OCI-LY1 (cell line): ENCODE data around the gene NAA10.

ENCODE experiments used
- H2AFZ ChIP-seq: fragments of 200-600 bp; sonication (generic), shearing (Covaris generic); 2 replicates; pipeline ENCODE4 v1.6.0; 2014; ENCODE audit warnings: antibody characterized with exemption, mild to moderate bottlenecking, low read length
- H3F3A ChIP-seq: fragments of 200-600 bp; sonication (generic), shearing (Covaris generic); 2 replicates; pipeline ENCODE4 v1.6.0; 2014; ENCODE audit warnings: mild to moderate bottlenecking, antibody characterized with exemption, low read length, moderate library complexity; ENCODE audit not compliant: insufficient read depth
- H3K27ac ChIP-seq: fragments of 200-600 bp; sonication (generic); 2 replicates; pipeline ENCODE4 v1.5.1; 2014; ENCODE audit warnings: low read length, mixed run types, mild to moderate bottlenecking, low read depth; ENCODE audit not compliant: poor library complexity, severe bottlenecking
- H3K27me3 ChIP-seq: fragments of 200-600 bp; sonication (generic); 2 replicates; pipeline ENCODE4 v1.6.0; 2014; ENCODE audit warnings: antibody characterized with exemption, mild to moderate bottlenecking, low read length, moderate library complexity; ENCODE audit not compliant: insufficient read depth
- H3K36me3 ChIP-seq: fragments of 200-600 bp; sonication (generic); 2 replicates; pipeline ENCODE4 v1.6.1; 2014; ENCODE audit warnings: mild to moderate bottlenecking, antibody characterized with exemption, low read length, moderate library complexity, mixed read lengths; ENCODE audit not compliant: insufficient read depth
- H3K4me1 ChIP-seq: fragments of 200-600 bp; sonication (generic); 2 replicates; pipeline ENCODE4 v1.5.1; 2014; ENCODE audit warnings: mild to moderate bottlenecking, low read length, moderate library complexity; ENCODE audit not compliant: insufficient read depth, severe bottlenecking
- H3K4me2 ChIP-seq: fragments of 200-600 bp; sonication (generic), shearing (Covaris generic); 2 replicates; pipeline ENCODE4 v1.6.1; 2014; ENCODE audit warnings: low read length
- H3K4me3 ChIP-seq: fragments of 200-600 bp; sonication (generic); 2 replicates; pipeline ENCODE4 v1.5.1; 2014; ENCODE audit warnings: low read length, low read depth, mild to moderate bottlenecking, mixed read lengths; ENCODE audit not compliant: poor library complexity, severe bottlenecking
- H3K79me2 ChIP-seq: fragments of 200-600 bp; shearing (Covaris generic); 2 replicates; pipeline ENCODE4 v1.6.1; 2016; ENCODE audit warnings: mixed run types, low read length, mixed read lengths; ENCODE audit not compliant: insufficient read depth
- H3K9ac ChIP-seq: fragments of 200-600 bp; sonication (generic), shearing (Covaris generic); 2 replicates; pipeline ENCODE4 v1.6.1; 2014; ENCODE audit warnings: mild to moderate bottlenecking, low read length, mixed read lengths
- H3K9me2 ChIP-seq: fragments of 200-600 bp; sonication (generic), shearing (Covaris generic); 2 replicates; pipeline ENCODE4 v1.6.1; 2014; ENCODE audit warnings: low read depth, mild to moderate bottlenecking, low read length, mixed read lengths
- H3K9me3 ChIP-seq: fragments of 200-600 bp; shearing (Covaris generic); 2 replicates; pipeline ENCODE4 v1.6.1; 2014; ENCODE audit warnings: low read length, mixed read lengths
- H4K20me1 ChIP-seq: fragments of 200-600 bp; sonication (generic), shearing (Covaris generic); 2 replicates; pipeline ENCODE4 v1.6.0; 2016; ENCODE audit warnings: mild to moderate bottlenecking, low read length; ENCODE audit not compliant: insufficient read depth
- EZH2 ChIP-seq: fragments of 200-600 bp; sonication (generic), shearing (Covaris generic); IDR thresholded peaks from 2 replicates; pipeline ENCODE4 v1.8.0; 2017; ENCODE audit warnings: borderline replicate concordance, mixed run types, mild to moderate bottlenecking, antibody characterized with exemption, low read length, moderate library complexity, mixed read lengths
- TF ChIP-seq, protein P1 (sequence below): fragments of 200-600 bp; sonication (generic), shearing (Covaris generic); IDR thresholded peaks from 2 replicates; pipeline ENCODE4 v1.5.1; 2017; ENCODE audit warnings: mild to moderate bottlenecking, antibody characterized with exemption, low read length, moderate library complexity, mixed read lengths

NAA10 gene

GRCh38 chrX:153959649-153960048, 24.8 kb upstream of the NAA10 start:
- Histone ChIP-seq H3K27ac (no peak overlapping the region), H3K9me2 (no peaks in the 10 kb centered on the region), H3K9ac (no peak overlapping the region), H3F3A (no peaks in the 10 kb centered on the region), H3K4me3 (no peak overlapping the region), H4K20me1 (no peaks in the 10 kb centered on the region), H3K9me3 (no peaks in the 10 kb centered on the region), H3K4me1 (no peaks in the 10 kb centered on the region), H3K27me3 (no peaks in the 10 kb centered on the region), H2AFZ (no peak overlapping the region), H3K4me2 (no peak overlapping the region), H3K36me3 (peaks cover 98% of the 10 kb centered on the region), H3K79me2 (peaks cover 1% of the 10 kb centered on the region; the same call in 1 of the 2 replicates)
- no peak for TF ChIP-seq EZH2
- TF ChIP-seq, protein P1, sequence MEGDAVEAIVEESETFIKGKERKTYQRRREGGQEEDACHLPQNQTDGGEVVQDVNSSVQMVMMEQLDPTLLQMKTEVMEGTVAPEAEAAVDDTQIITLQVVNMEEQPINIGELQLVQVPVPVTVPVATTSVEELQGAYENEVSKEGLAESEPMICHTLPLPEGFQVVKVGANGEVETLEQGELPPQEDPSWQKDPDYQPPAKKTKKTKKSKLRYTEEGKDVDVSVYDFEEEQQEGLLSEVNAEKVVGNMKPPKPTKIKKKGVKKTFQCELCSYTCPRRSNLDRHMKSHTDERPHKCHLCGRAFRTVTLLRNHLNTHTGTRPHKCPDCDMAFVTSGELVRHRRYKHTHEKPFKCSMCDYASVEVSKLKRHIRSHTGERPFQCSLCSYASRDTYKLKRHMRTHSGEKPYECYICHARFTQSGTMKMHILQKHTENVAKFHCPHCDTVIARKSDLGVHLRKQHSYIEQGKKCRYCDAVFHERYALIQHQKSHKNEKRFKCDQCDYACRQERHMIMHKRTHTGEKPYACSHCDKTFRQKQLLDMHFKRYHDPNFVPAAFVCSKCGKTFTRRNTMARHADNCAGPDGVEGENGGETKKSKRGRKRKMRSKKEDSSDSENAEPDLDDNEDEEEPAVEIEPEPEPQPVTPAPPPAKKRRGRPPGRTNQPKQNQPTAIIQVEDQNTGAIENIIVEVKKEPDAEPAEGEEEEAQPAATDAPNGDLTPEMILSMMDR: no peak

GRCh38 chrX:153958605-153959004, 23.8 kb upstream of the NAA10 start:
- no peak for TF ChIP-seq EZH2
- TF ChIP-seq, protein P1: no peak
- no peak overlapping the region for H3K4me3 ChIP-seq
- no peaks in the 10 kb centered on the region for H3K9me2 ChIP-seq
- H4K20me1 ChIP-seq: no peaks in the 10 kb centered on the region
- no peaks in the 10 kb centered on the region for H3K4me1 ChIP-seq
- H3F3A ChIP-seq: no peaks in the 10 kb centered on the region
- H3K27ac ChIP-seq: no peak overlapping the region
- H3K79me2 ChIP-seq: no peaks in the 10 kb centered on the region
- no peaks in the 10 kb centered on the region for H3K27me3 ChIP-seq
- no peak overlapping the region for H3K4me2 ChIP-seq
- H3K9me3 ChIP-seq: no peaks in the 10 kb centered on the region
- H3K36me3 ChIP-seq: peaks cover 98% of the 10 kb centered on the region
- H2AFZ ChIP-seq: no peak overlapping the region
- H3K9ac ChIP-seq: no peak overlapping the region

DNA sequence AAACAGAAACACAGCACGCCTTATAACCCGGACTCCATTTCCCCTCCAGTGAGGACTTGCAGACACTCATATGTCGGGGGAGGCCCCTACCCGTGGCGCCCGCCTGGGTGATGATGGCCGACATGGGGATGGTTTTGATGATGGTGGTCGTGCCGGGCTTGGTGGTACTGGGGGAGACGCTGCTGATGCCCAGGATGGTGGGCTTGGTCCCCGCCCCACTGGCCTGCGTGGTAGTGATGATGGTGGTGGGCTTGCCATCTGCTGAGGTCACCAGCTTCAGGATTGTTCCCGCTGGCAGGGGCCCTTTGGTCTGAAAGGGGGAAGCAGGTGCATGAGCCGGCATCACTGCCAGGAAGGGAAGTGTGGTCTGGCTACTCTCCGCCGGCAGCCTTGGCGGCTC, 22.4 kb upstream of the NAA10 start:
- Histone ChIP-seq H3K4me2 (no peak overlapping the region), H3F3A (no peaks in the 10 kb centered on the region), H3K36me3 (peaks cover 97% of the 10 kb centered on the region), H3K9me2 (no peaks in the 10 kb centered on the region), H2AFZ (no peak overlapping the region), H3K4me3 (no peak overlapping the region), H3K4me1 (no peaks in the 10 kb centered on the region), H3K27me3 (no peaks in the 10 kb centered on the region), H3K9me3 (no peaks in the 10 kb centered on the region), H3K27ac (no peak overlapping the region), H3K9ac (no peak overlapping the region), H4K20me1 (no peaks in the 10 kb centered on the region), H3K79me2 (no peaks in the 10 kb centered on the region)
- TF ChIP-seq, protein P1: no peak
- no peak for TF ChIP-seq EZH2
